ENCODE results near the gene PLXNA4.

DNA sequence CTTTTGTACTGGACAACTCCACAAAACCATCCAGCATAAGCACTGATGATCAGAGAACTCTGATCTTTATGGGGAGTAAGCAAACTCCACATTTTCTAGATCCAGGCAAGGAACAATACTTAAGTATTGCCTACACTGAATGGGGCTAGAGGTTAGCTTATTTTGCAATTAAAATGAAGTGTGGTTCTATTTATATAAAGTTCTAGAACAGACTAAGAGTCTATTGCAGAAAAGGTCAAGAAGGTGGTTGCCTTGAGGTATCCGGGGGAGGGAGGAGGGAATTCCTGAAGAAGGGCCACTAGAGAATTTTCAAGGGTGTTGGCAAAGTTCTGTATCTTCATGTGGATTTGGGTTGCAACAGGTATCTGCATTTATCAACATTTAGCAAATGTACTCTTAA, 477.9 kb downstream of the PLXNA4 start:
- TF ChIP-seq, protein P1, sequence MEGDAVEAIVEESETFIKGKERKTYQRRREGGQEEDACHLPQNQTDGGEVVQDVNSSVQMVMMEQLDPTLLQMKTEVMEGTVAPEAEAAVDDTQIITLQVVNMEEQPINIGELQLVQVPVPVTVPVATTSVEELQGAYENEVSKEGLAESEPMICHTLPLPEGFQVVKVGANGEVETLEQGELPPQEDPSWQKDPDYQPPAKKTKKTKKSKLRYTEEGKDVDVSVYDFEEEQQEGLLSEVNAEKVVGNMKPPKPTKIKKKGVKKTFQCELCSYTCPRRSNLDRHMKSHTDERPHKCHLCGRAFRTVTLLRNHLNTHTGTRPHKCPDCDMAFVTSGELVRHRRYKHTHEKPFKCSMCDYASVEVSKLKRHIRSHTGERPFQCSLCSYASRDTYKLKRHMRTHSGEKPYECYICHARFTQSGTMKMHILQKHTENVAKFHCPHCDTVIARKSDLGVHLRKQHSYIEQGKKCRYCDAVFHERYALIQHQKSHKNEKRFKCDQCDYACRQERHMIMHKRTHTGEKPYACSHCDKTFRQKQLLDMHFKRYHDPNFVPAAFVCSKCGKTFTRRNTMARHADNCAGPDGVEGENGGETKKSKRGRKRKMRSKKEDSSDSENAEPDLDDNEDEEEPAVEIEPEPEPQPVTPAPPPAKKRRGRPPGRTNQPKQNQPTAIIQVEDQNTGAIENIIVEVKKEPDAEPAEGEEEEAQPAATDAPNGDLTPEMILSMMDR (IDR thresholded peaks at IDR 0.05; ENCODE audit: low read depth, low read length): no peak
- TF ChIP-seq EZH2phosphoT487 (IDR thresholded peaks at IDR 0.05; ENCODE audit: low read depth): no peak
